ENCODE results near the gene LRRC25. TPM values are rescaled to one million over a fixed set of nuclear protein-coding genes. Genes with fewer than 3 reads are reported as not detected.
A peak's percentile ranks its signal among the peaks of the same experiment; 100 is the strongest.
"Not testable (repeated sequence)": the region's sequence is repeated elsewhere in the genome, so short reads cannot be mapped to it uniquely, and the experiment has no call there.

Gene LRRC25
- total RNA-seq, 1 donor from 2014 or later, result 0.41 TPM

DNA sequence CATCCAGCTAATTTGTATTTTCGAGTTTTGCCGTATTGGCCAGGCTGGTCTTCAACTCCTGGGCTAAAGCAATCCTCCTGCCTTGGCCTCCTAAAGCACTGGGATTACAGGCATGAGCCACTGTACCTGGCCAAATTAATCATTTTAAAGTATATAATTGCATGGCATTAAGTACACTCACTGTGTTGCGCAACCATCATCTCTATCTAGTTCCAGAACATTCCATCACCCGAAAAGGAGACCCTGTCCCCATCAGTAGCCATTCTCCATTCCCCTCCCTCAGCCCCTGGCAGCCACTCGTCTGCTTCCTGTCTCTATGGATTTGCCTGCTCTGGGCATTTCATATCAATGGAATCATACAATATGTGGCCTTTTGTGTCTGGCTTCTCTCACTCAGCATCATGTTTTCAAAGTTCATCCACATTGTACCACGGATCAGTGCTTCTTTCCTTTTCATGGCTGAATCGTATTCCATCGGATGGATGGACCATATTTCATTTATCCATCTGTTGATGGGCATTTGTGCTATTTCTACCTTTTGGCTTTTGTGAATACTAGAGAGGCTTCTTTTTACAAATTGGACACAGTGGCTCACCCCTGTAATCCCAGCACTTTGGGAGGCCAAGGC lies 43.9 kb downstream of the LRRC25 start:
- DNase-seq (ENCODE audit: low spot score in 2 of 2), result no peak
- FAIRE-seq, result no peak

GRCh38 chr19:18351544-18351943 lies 45.9 kb downstream of the LRRC25 start:
- FAIRE-seq (no peak), DNase-seq (ENCODE audit: low spot score in 2 of 2) (no peak)

DNA sequence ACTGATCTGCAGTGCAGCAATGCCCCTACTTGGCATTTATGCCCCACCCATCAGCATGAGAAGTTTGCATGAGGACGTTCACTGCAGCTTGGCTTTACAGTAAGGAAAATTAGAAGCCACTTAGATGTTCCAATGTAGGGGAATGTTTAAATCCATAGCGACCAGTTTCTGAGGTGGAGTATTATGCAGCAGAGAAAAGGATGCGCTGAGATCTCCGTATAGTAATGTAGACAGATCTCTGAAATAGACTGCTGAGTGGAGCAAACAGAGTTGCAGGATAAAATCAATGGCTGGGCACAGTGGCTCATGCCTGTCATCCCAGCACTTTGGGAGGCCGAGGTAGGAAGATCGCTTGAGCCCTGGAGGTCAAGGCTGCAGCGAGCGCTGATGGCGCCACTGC lies 46.9 kb downstream of the LRRC25 start:
- DNase-seq (ENCODE audit: low spot score in 2 of 2), result no peak
- no peak for FAIRE-seq

GRCh38 chr19:18349524-18350128 lies 47.8 kb downstream of the LRRC25 start:
- DNase-seq (ENCODE audit: low spot score in 2 of 2) (peak in 1 of 2 donors; percentile 70), FAIRE-seq (no peak)

GRCh38 chr19:18348818-18349339 lies 48.5 kb downstream of the LRRC25 start:
- not testable (repeated sequence) for DNase-seq (ENCODE audit: low spot score in 2 of 2); FAIRE-seq

DNA sequence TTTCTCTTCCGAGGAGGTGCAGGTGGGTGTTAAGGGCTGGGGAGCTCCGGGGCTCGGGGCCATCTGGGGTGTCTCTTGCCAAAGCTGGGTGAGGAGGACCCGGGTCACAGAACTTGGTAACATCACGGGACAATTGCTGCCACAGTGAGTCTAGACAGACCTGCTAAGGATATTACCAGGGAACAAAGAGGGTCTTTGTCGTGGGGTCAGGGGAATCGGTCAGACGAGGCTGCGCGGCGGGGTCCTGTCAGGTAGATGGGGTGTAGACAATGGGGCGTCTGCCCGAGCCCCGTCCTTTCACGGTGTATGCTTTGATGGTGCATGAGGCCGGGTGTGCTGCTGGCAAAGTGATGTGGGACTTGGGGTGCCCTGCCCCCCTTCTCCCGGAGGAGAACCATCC lies 49.3 kb downstream of the LRRC25 start:
- DNase-seq (ENCODE audit: low spot score in 2 of 2), result no peak
- FAIRE-seq, result no peak

DNA sequence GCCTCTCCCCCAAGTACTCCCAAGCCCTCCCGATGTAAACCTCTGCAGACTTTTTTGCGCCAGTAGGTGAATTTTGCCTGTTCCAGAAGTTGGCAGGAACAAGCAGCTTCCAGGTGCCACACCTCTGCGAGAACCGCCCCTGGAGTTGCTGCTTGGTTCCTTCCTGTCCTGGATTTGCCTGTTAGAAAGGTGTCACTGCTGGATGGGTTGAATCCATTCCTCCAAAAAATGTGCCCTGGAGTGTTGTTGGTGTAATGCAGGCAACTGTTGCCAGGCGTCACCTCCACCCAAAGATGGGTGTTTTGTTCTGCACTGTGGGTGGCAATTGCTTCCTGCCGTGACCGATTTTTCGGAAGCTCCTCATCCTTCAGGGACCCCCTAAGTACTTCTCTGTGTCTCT lies 51.3 kb downstream of the LRRC25 start:
- no peak for DNase-seq (ENCODE audit: low spot score in 2 of 2)
- no peak for FAIRE-seq

- FAIRE-seq (no peak), DNase-seq (ENCODE audit: low spot score in 2 of 2) (no peak)
Measured at GRCh38 chr19:18345296-18345695, 52.1 kb downstream of the LRRC25 start.

DNA sequence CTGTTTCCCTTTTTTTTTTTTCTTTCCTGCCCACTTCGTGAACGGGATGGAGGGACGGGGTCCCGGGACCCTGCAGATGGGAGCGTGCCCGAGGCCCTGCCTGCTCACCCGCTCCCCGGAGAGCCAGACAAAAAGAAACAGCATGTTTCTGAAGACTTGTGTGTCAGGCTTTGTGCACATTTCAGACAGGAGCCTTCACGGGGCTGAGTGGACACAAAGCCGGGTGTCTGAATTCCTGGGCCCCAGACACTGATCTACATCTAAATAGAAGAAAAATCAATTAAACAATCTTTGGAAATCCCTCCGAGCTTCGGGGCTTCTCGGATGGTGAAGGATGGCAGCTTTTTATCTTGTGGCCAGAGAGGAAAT lies 52.9 kb downstream of the LRRC25 start:
- DNase-seq (ENCODE audit: low spot score in 2 of 2), result no peak
- no peak for FAIRE-seq

DNA sequence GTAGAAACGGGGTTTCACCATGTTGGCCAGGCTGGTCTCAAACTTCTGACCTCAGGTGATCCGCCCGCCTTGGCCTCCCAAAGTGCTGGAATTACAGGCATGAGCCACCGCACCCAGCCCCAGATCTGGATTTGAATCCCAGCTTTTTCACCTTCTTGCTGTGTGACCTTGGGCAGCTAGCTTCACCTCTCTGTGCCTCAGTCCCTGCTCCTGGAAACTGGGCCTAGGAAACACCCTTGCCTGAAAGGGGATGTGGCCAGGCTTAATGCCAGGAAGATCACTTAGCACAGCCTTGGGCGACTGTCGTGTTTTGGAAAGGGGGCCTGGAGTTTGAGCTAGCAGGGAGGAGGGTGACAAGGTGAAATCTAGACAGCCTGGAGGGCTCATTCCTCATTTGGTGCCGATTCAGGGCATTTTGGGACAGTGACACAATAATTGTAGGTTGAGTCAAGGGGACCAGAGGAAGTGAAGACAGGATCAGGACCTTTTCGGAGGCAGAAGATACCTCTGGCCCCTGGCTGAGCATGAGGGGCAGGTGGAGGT lies 55.3 kb downstream of the LRRC25 start:
- DNase-seq (ENCODE audit: low spot score in 2 of 2) (no peak), FAIRE-seq (no peak)

Small RNAs within 50 kb of the gene (small RNA-seq; reads per million reads assigned to genes)
- gene MIR3189, result not detected

Other genes with a start within 250 kb of the LRRC25 start
- gene PIK3R2, start 244.5 kb downstream of the LRRC25 start, total RNA-seq, result 24.9 TPM
- 0.41 TPM for gene IFI30, start 223.8 kb downstream of the LRRC25 start, total RNA-seq
- 4.5 TPM for gene MPV17L2, start 204.4 kb downstream of the LRRC25 start, total RNA-seq
- 42.0 TPM for gene RAB3A, start 193.6 kb downstream of the LRRC25 start, total RNA-seq
- 1.2 TPM for gene PDE4C, start 171.2 kb downstream of the LRRC25 start, total RNA-seq
- gene IQCN, start 123.2 kb downstream of the LRRC25 start, total RNA-seq, result 0.41 TPM
- 35.5 TPM for gene JUND, start 116.0 kb downstream of the LRRC25 start, total RNA-seq
- gene LSM4, start 74.5 kb downstream of the LRRC25 start, total RNA-seq, result 80.3 TPM
- gene PGPEP1, start 57.0 kb downstream of the LRRC25 start, total RNA-seq, result 18.3 TPM
- not detected for gene GDF15, start 11.5 kb downstream of the LRRC25 start, total RNA-seq
- gene SSBP4, start 21.8 kb upstream of the LRRC25 start, total RNA-seq, result 69.3 TPM
- gene ISYNA1, start 40.5 kb upstream of the LRRC25 start, total RNA-seq, result 62.8 TPM
- 7.7 TPM for gene ELL, start 124.4 kb upstream of the LRRC25 start, total RNA-seq
- gene FKBP8, start 146.0 kb upstream of the LRRC25 start, total RNA-seq, result 178 TPM
- 14.7 TPM for gene KXD1, start 160.2 kb upstream of the LRRC25 start, total RNA-seq
- 742 TPM for gene UBA52, start 174.2 kb upstream of the LRRC25 start, total RNA-seq
- 17.1 TPM for gene REX1BD, start 191.2 kb upstream of the LRRC25 start, total RNA-seq
- 2.4 TPM for gene CRLF1, start 209.2 kb upstream of the LRRC25 start, total RNA-seq
- gene TMEM59L, start 215.2 kb upstream of the LRRC25 start, total RNA-seq, result 34.2 TPM
- 5.7 TPM for gene KLHL26, start 239.4 kb upstream of the LRRC25 start, total RNA-seq